Panc1 (cell line): ENCODE results near the gene OR10A6.

Experiments used
- CTCF ChIP-seq: fragments of 450-650 bp; IDR thresholded peaks from 2 replicates; pipeline ENCODE4 v1.5.1; 2017; ENCODE audit warnings: mild to moderate bottlenecking
- REST ChIP-seq, 2 experiments: IDR thresholded peaks; 2 replicates each; pipeline ENCODE4 v1.6.1; 2011 to 2012; ENCODE audit warnings: low read depth in 2 of 2, control low read depth in 1 of 2, low read length in 1 of 2, mild to moderate bottlenecking in 1 of 2, moderate library complexity in 1 of 2; ENCODE audit not compliant: insufficient read depth in 1 of 2

GRCh38 chr11:7900686-7901085 lies 30.4 kb downstream of the OR10A6 start:
- TF ChIP-seq REST (IDR thresholded peaks at IDR 0.05; ENCODE audit: insufficient read depth in 1 of 2, low read depth in 2 of 2, low read length in 1 of 2) (no peak), CTCF (no peak)
